Caco-2 (cell line): Measurements from ENCODE around the gene PFDN1. TPM values are rescaled to one million over a fixed set of nuclear protein-coding genes. Genes with fewer than 3 reads are reported as not detected.

Source experiments
- BruUV-seq: library from RNA; stranded (reverse); fragments of 400-500 nt; replicated peaks from 2 replicates; lab custom pipeline; 2021; lab: Mats Ljungman, UMichigan
- CTCF ChIA-PET: fragments of 300-600 bp; sonication (Branson Sonifier 250); formaldehyde crosslinking; loops from one replicate; lab custom pipeline; 2022; ENCODE audit warnings: antibody characterized with exemption; lab: Charles Lee
- POLR2A ChIA-PET: fragments of 300-600 bp; sonication (Branson Sonifier 250); formaldehyde crosslinking; loops from one replicate; lab custom pipeline; 2022; ENCODE audit warnings: antibody characterized with exemption; lab: Charles Lee
- DNase-seq, 2 experiments: peaks; one replicate each; pipeline versions ENCODE4 v3.0.0 to v3.0.0-alpha.2; 2020 to 2022
- H3K27me3 ChIP-seq: replicated peaks from 2 replicates; pipeline ENCODE4 v1.6.0; 2011; ENCODE audit warnings: low read length; ENCODE audit not compliant: control insufficient read depth, insufficient read depth
- H3K36me3 ChIP-seq: 2 replicates; pipeline ENCODE4 v1.5.1; 2011; ENCODE audit warnings: low read length; ENCODE audit not compliant: control insufficient read depth, insufficient read depth
- H3K4me1 ChIP-seq: fragments of 250-450 bp; sonication (Bioruptor Pico); 2 replicates; pipeline ENCODE4 v1.5.1; 2020; ENCODE audit warnings: mild to moderate bottlenecking
- H3K4me3 ChIP-seq: 2 replicates; pipeline ENCODE4 v1.5.1; 2011; ENCODE audit warnings: low read depth, mild to moderate bottlenecking, control low read depth, low read length
- H3K9me3 ChIP-seq: fragments of 250-450 bp; sonication (Bioruptor Pico); 2 replicates; pipeline ENCODE4 v1.5.1; 2020; ENCODE audit warnings: mild to moderate bottlenecking, moderate library complexity
- H3K27ac Mint-ChIP-seq: one replicate; pipeline ENCODE4 v1.8.0; 2022; ENCODE audit warnings: mixed read lengths; ENCODE audit not compliant: unreplicated experiment
- H3K27me3 Mint-ChIP-seq: one replicate; pipeline ENCODE4 v1.8.0; 2022; ENCODE audit warnings: mixed read lengths; ENCODE audit not compliant: insufficient read depth, unreplicated experiment
- H3K36me3 Mint-ChIP-seq: one replicate; pipeline ENCODE4 v1.8.0; 2022; ENCODE audit warnings: mild to moderate bottlenecking, mixed read lengths; ENCODE audit not compliant: insufficient read depth, unreplicated experiment
- H3K4me1 Mint-ChIP-seq: one replicate; pipeline ENCODE4 v1.8.0; 2022; ENCODE audit warnings: low read depth, mixed read lengths; ENCODE audit not compliant: unreplicated experiment
- H3K4me3 Mint-ChIP-seq: one replicate; pipeline ENCODE4 v1.8.0; 2022; ENCODE audit warnings: mild to moderate bottlenecking, moderate library complexity, mixed read lengths; ENCODE audit not compliant: unreplicated experiment
- H3K9me3 Mint-ChIP-seq: one replicate; pipeline ENCODE4 v1.8.0; 2022; ENCODE audit warnings: mixed read lengths; ENCODE audit not compliant: unreplicated experiment
- CTCF ChIP-seq, 2 experiments: fragments of 200-600 bp in 1 of 2; IDR thresholded peaks; 1 replicate in 1 of 2; 2 replicates in 1 of 2; pipeline versions ENCODE4 v1.5.1 to v1.8.0; 2011 to 2022; ENCODE audit warnings: antibody characterized with exemption in 1 of 2, control low read depth in 1 of 2, inconsistent platforms in 1 of 2, low read depth in 1 of 2, low read length in 1 of 2, mild to moderate bottlenecking in 1 of 2, moderate library complexity in 1 of 2; ENCODE audit not compliant: insufficient read depth in 1 of 2, severe bottlenecking in 1 of 2, unreplicated experiment in 1 of 2
- intact Hi-C: fragments of 100-400 bp; cut with micrococcal nuclease; formaldehyde crosslinking; loops from one replicate; pipeline ENCODE4 v1.10.0; 2022; ENCODE audit not compliant: unreplicated experiment
- total RNA-seq: library from RNA; stranded (reverse); gene quantifications from 2 replicates; pipeline ENCODE4 v1.2.3, GENCODE V29; 2022

Gene PFDN1
- total RNA-seq, 1 experiment from 2014 or later = 81.1 TPM

- Mint-ChIP-seq H3K36me3 (no peaks in the 10 kb centered on the region), H3K4me1 (peaks cover 26% of the 10 kb centered on the region), H3K27me3 (no peaks in the 10 kb centered on the region), H3K9me3 (no peaks in the 10 kb centered on the region), H3K27ac (no peak overlapping the region), H3K4me3 (no peak overlapping the region)
- Histone ChIP-seq H3K9me3 (no peaks in the 10 kb centered on the region), H3K27me3 (no peaks in the 10 kb centered on the region), H3K4me3 (no peak overlapping the region), H3K36me3 (no peaks in the 10 kb centered on the region), H3K4me1 (peaks cover 16% of the 10 kb centered on the region)
- ChIA-PET CTCF (no interaction called here), POLR2A (no interaction called here)
- no peak for TF ChIP-seq CTCF (IDR thresholded peaks at IDR 0.05; ENCODE audit: insufficient read depth in 1 of 2, low read depth in 1 of 2, low read length in 1 of 2, severe bottlenecking in 1 of 2, unreplicated experiment in 1 of 2)
- no peak for DNase-seq
- no TSS peak for BruUV-seq
- intact Hi-C loops = no loop called here
Measured at GRCh38 chr5:140309706-140310249, 6.9 kb upstream of the PFDN1 start.

- Mint-ChIP-seq H3K36me3 (peaks cover 9% of the 10 kb centered on the region), H3K27me3 (no peaks in the 10 kb centered on the region), H3K4me1 (peaks cover 17% of the 10 kb centered on the region), H3K27ac (no peak overlapping the region), H3K4me3 (no peak overlapping the region), H3K9me3 (no peaks in the 10 kb centered on the region)
- H3K4me1 ChIP-seq = peaks cover 19% of the 10 kb centered on the region
- no peak for DNase-seq
- no peaks in the 10 kb centered on the region for H3K36me3 ChIP-seq
- H3K9me3 ChIP-seq = no peaks in the 10 kb centered on the region
- BruUV-seq = no TSS peak
- intact Hi-C loops = no loop called here
- no peak overlapping the region for H3K4me3 ChIP-seq
- H3K27me3 ChIP-seq = no peaks in the 10 kb centered on the region
- POLR2A ChIA-PET = no interaction called here
- TF ChIP-seq CTCF (IDR thresholded peaks at IDR 0.05; ENCODE audit: insufficient read depth in 1 of 2, low read depth in 1 of 2, low read length in 1 of 2, severe bottlenecking in 1 of 2, unreplicated experiment in 1 of 2) = no peak
- CTCF ChIA-PET = no interaction called here
Measured at GRCh38 chr5:140305471-140305870, 2.6 kb upstream of the PFDN1 start.

GRCh38 chr5:140303966-140304365 lies 1.1 kb upstream of the PFDN1 start:
- peaks cover 1% of the 10 kb centered on the region; the same call in 1 of the 2 replicates for H3K36me3 ChIP-seq
- CTCF ChIA-PET = interaction anchor here (1.1 to 1.8 kb wide), 3 partner anchors 42 to 60 kb away, joined by 3 to 10 read pairs (median 3); partner anchors contain the start of gene HBEGF
- intact Hi-C loops = loop anchor here (1.0 to 5.0 kb wide), 3 partner anchors 43 to 62 kb away; partner anchors contain the start of gene HBEGF
- H3K27me3 Mint-ChIP-seq = no peaks in the 10 kb centered on the region
- H3K9me3 Mint-ChIP-seq = no peaks in the 10 kb centered on the region
- peaks cover 7% of the 10 kb centered on the region for H3K4me1 Mint-ChIP-seq
- no peak for TF ChIP-seq CTCF (IDR thresholded peaks at IDR 0.05; ENCODE audit: insufficient read depth in 1 of 2, low read depth in 1 of 2, low read length in 1 of 2, severe bottlenecking in 1 of 2, unreplicated experiment in 1 of 2)
- peak overlapping the region; percentile 100 for H3K27ac Mint-ChIP-seq
- POLR2A ChIA-PET = interaction anchor here (1.5 to 2.0 kb wide), 2 partner anchors 43 to 98 kb away, joined by 3 to 28 read pairs; partner anchors contain the start of genes ANKHD1 and HBEGF
- no peak for DNase-seq
- H3K4me1 ChIP-seq = peaks cover 14% of the 10 kb centered on the region
- H3K27me3 ChIP-seq = no peaks in the 10 kb centered on the region
- peaks cover 25% of the 10 kb centered on the region for H3K36me3 Mint-ChIP-seq
- peak overlapping the region; percentile 100 for H3K4me3 Mint-ChIP-seq
- BruUV-seq = no TSS peak
- no peaks in the 10 kb centered on the region for H3K9me3 ChIP-seq
- H3K4me3 ChIP-seq = no peak overlapping the region
